Measurements from ENCODE around the gene UBAP2L.

UBAP2L gene

DNA sequence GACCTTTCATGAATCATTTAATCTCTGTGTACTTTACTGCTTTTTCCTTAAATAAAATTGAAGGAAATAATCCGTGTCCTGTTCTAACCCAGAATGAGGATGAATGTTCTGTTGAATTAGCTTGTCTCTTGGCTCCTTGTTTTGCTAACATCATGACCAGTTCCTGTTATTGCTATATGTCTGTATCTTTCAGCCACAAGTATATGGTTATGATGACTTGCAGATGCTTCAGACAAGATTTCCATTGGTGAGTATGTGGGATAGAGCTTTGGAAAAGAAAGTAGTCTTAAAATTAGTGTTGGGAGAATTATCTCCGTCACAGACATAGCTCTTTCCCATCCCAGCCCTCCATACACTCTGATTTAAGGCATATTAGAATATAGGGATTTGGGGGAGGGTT, 38.0 kb downstream of the UBAP2L start:
- no peak overlapping the region for H3K4me3 ChIP-seq (ENCODE audit: low read depth, low read length)
- no peak for TF ChIP-seq MYC (IDR thresholded peaks at IDR 0.05; ENCODE audit: low read depth, low read length)
- TF ChIP-seq, protein P1, sequence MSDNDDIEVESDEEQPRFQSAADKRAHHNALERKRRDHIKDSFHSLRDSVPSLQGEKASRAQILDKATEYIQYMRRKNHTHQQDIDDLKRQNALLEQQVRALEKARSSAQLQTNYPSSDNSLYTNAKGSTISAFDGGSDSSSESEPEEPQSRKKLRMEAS (IDR thresholded peaks at IDR 0.05; ENCODE audit: low read depth, low read length), result no peak
- TF ChIP-seq POLR2A (IDR thresholded peaks at IDR 0.05; ENCODE audit: extremely low read depth, insufficient read length), result no peak
- TF ChIP-seq, protein P2, sequence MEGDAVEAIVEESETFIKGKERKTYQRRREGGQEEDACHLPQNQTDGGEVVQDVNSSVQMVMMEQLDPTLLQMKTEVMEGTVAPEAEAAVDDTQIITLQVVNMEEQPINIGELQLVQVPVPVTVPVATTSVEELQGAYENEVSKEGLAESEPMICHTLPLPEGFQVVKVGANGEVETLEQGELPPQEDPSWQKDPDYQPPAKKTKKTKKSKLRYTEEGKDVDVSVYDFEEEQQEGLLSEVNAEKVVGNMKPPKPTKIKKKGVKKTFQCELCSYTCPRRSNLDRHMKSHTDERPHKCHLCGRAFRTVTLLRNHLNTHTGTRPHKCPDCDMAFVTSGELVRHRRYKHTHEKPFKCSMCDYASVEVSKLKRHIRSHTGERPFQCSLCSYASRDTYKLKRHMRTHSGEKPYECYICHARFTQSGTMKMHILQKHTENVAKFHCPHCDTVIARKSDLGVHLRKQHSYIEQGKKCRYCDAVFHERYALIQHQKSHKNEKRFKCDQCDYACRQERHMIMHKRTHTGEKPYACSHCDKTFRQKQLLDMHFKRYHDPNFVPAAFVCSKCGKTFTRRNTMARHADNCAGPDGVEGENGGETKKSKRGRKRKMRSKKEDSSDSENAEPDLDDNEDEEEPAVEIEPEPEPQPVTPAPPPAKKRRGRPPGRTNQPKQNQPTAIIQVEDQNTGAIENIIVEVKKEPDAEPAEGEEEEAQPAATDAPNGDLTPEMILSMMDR (IDR thresholded peaks at IDR 0.05; ENCODE audit: low read depth, low read length), result no peak
- DNase-seq (ENCODE audit: low read depth), result no peak

DNA sequence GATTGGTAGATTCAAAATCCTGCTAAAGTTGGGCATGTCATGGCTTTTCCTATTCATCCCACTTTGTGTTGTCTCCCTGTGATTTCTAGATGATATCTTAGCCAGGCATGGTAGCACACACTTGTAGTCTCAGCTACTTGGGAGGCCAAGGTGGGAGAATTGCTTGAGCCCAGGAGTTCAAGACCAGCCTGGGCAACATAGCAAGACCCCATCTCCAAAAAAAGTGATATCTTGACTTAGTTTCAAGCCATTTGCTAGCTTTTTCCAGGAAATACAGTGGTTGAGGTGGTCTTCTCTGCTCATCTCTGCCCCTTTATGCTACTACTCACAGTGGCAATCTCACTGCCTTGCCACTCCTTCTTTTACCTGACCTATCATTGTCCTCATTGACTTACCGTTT, 39.4 kb downstream of the UBAP2L start:
- DNase-seq (ENCODE audit: low read depth), result no peak
- no peak overlapping the region for H3K4me3 ChIP-seq (ENCODE audit: low read depth, low read length)
- TF ChIP-seq MYC (IDR thresholded peaks at IDR 0.05; ENCODE audit: low read depth, low read length) (no peak), POLR2A (IDR thresholded peaks at IDR 0.05; ENCODE audit: extremely low read depth, insufficient read length) (no peak)
- TF ChIP-seq, protein P1 (IDR thresholded peaks at IDR 0.05; ENCODE audit: low read depth, low read length), result no peak
- TF ChIP-seq, protein P2 (IDR thresholded peaks at IDR 0.05; ENCODE audit: low read depth, low read length), result no peak

DNA sequence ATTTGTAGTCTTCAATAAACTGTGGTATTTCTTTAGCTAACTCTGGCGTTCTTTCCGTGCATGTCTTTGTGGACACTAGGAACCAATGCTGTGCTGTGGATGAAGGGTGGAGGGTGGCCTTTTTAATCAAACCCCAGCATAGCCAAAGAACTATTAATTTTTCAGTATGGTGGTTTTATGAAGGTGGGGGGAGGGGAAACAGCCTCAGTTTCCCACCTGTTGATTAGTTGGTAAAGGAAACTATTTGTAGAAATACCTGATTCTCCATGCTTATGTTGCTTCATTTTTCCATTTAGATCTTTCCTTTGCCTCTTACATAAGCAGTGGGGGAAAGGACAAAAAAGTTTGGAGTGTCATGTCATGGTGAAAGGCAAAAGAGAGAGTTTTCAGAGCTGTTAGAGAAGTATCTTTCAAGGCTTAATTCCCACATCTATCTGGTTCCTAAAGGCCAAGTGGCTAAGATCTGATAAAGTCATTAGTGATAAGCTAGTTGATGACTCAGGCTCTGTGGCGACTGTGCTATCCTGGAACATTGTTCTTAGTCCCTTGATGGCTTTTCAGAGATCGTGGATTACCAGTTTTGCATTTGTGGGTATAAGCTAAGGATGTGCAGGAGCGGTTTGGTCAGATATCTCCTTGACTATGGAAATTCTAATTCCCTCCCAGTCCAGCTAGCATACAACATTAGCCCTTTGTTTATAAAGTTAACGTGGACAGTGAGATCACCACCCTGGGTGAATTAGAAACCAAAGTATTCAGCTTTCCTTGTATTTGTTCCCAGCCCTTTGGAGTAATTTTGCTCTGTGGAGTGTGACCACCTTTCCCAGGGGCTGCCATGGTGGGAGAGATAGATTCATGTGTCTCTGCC, 42.9 kb downstream of the UBAP2L start:
- TF ChIP-seq, protein P1 (IDR thresholded peaks at IDR 0.05; ENCODE audit: low read depth, low read length), result no peak
- TF ChIP-seq MYC (IDR thresholded peaks at IDR 0.05; ENCODE audit: low read depth, low read length), result no peak
- TF ChIP-seq, protein P2 (IDR thresholded peaks at IDR 0.05; ENCODE audit: low read depth, low read length), result no peak
- TF ChIP-seq POLR2A (IDR thresholded peaks at IDR 0.05; ENCODE audit: extremely low read depth, insufficient read length), result no peak
- DNase-seq (ENCODE audit: low read depth), result no peak
- no peak overlapping the region for H3K4me3 ChIP-seq (ENCODE audit: low read depth, low read length)

DNA sequence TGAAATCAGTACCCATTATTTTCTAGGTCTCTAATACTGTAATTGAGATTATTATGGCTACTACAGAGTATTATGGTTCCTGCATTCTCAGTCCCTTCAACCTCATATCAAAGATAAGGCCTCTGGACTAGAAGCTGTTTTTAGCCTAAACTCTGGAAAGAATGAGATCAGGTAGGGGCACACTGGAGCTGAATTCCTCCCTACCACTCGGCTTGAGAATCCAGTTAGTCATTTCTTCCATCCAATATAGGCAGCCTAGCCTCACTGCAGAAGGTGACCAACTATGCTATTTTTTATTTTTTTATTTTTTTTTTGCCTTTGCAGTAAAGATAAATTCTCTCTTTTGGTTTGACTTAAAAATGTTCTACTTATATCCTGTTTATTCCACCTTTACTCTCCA, 43.7 kb downstream of the UBAP2L start:
- DNase-seq (ENCODE audit: low read depth), result no peak
- no peak overlapping the region for H3K4me3 ChIP-seq (ENCODE audit: low read depth, low read length)
- TF ChIP-seq, protein P2 (IDR thresholded peaks at IDR 0.05; ENCODE audit: low read depth, low read length), result no peak
- TF ChIP-seq, protein P1 (IDR thresholded peaks at IDR 0.05; ENCODE audit: low read depth, low read length), result no peak
- TF ChIP-seq POLR2A (IDR thresholded peaks at IDR 0.05; ENCODE audit: extremely low read depth, insufficient read length), result no peak

DNA sequence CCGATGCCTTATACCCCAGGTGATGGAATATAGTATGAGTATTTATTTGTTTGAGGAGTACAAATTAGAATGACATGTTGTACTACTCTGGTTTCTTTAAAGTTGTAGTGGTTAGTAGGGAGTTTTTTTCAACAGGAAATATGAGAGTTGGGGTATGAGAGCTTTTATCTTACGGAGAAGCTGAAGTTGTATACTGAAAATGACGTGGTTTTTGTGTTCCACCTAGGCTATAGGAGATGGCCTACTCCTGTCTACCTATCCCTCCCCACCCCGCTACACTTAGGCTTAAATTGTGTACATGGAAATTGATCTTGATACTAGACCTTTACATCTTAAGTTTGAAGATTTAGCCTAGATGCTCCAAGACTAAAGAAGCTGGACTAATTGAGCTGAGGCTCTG, 44.8 kb downstream of the UBAP2L start:
- no peak overlapping the region for H3K4me3 ChIP-seq (ENCODE audit: low read depth, low read length)
- TF ChIP-seq, protein P1 (IDR thresholded peaks at IDR 0.05; ENCODE audit: low read depth, low read length), result no peak
- no peak for TF ChIP-seq POLR2A (IDR thresholded peaks at IDR 0.05; ENCODE audit: extremely low read depth, insufficient read length)
- TF ChIP-seq, protein P2 (IDR thresholded peaks at IDR 0.05; ENCODE audit: low read depth, low read length), result no peak
- no peak for TF ChIP-seq MYC (IDR thresholded peaks at IDR 0.05; ENCODE audit: low read depth, low read length)
- DNase-seq (ENCODE audit: low read depth), result no peak

Data from NB4 (cell line).